HCT116 (cell line): Measurements from ENCODE around the gene ARHGEF10L. TPM values are rescaled to one million over a fixed set of nuclear protein-coding genes. Genes with fewer than 3 reads are reported as not detected.

Source experiments
- ATAC-seq: fragments of 200-7000 bp; cut with Tn5 transposase; 2 replicates; pipeline ENCODE4 v1.9.1; 2020; ENCODE audit warnings: mild to moderate bottlenecking, moderate library complexity
- BruUV-seq: library from RNA; stranded (reverse); fragments of 400-500 nt; replicated peaks from 2 replicates; lab custom pipeline; 2021; lab: Mats Ljungman, UMichigan
- CTCF ChIA-PET: fragments of 300-600 bp; sonication (Branson Sonifier 250); formaldehyde crosslinking; loops from one replicate; lab custom pipeline; 2021; ENCODE audit warnings: antibody characterized with exemption; lab: Charles Lee
- POLR2A ChIA-PET: fragments of 300-600, 350-600 bp; sonication (Branson Sonifier 250); formaldehyde crosslinking; loops from one replicate; lab custom pipeline; 2021; ENCODE audit warnings: antibody characterized with exemption; lab: Charles Lee
- RAD21 ChIA-PET, 2 experiments: fragments of 300-600 bp; sonication (Branson Sonifier 250); formaldehyde crosslinking; loops; one replicate each; lab custom pipeline; 2023; ENCODE audit warnings: low total read pairs in 2 of 2; ENCODE audit not compliant: uncharacterized antibody in 2 of 2, unreplicated experiment in 2 of 2, low non-redundant PET in 1 of 2; lab: Charles Lee
- DNase-seq: peaks from one replicate; pipeline ENCODE4 v3.0.0-alpha.2; 2010; ENCODE audit warnings: low read depth, low spot score
- H2AFZ ChIP-seq: fragments of 200-600 bp; shearing (Covaris generic), sonication (generic); 2 replicates; pipeline ENCODE4 v1.6.1; 2017; ENCODE audit warnings: low read depth, mixed run types, mixed read lengths, antibody characterized with exemption, low read length; ENCODE audit not compliant: poor library complexity, severe bottlenecking
- H3K27ac ChIP-seq: 2 replicates; pipeline ENCODE4 v1.5.1; 2012; ENCODE audit warnings: low read depth, low read length
- H3K27me3 ChIP-seq: fragments of 200-600 bp; sonication (generic); 2 replicates; pipeline ENCODE4 v1.6.1; 2016; ENCODE audit warnings: mixed run types, low read length, mixed read lengths; ENCODE audit not compliant: insufficient read depth
- H3K36me3 ChIP-seq, 2 experiments: fragments of 200-500 bp in 1 of 2; fragments of 200-600 bp in 1 of 2; sonication (Bioruptor generic) in 1 of 2; sonication (generic) in 1 of 2; 2 replicates each; pipeline versions ENCODE4 v1.5.1 to v1.6.1; 2014 to 2016; ENCODE audit warnings: low read length in 2 of 2, inconsistent platforms in 1 of 2, mixed read lengths in 1 of 2, mixed run types in 1 of 2; ENCODE audit not compliant: insufficient read depth in 2 of 2, control insufficient read depth in 1 of 2
- H3K4me1 ChIP-seq, 2 experiments: fragments of 200-600 bp in 1 of 2; sonication (generic) in 1 of 2; 2 replicates each; pipeline versions ENCODE4 v1.5.1 to v1.6.1; 2012 to 2017; ENCODE audit warnings: low read length in 2 of 2, inconsistent platforms in 1 of 2, mild to moderate bottlenecking in 1 of 2, mixed read lengths in 1 of 2, mixed run types in 1 of 2, moderate library complexity in 1 of 2; ENCODE audit not compliant: insufficient read depth in 2 of 2, control insufficient read depth in 1 of 2
- H3K4me2 ChIP-seq: fragments of 200-600 bp; sonication (generic); 2 replicates; pipeline ENCODE4 v1.6.1; 2017; ENCODE audit warnings: mixed run types, low read length, mixed read lengths
- H3K4me3 ChIP-seq, 2 experiments: fragments of 200-600 bp in 1 of 2; sonication (generic) in 1 of 2; replicated peaks in 1 of 2; 2 replicates each; pipeline ENCODE4 v1.5.1; 2011 to 2016; ENCODE audit warnings: low read length in 2 of 2, control low read depth in 1 of 2, low read depth in 1 of 2, mild to moderate bottlenecking in 1 of 2, mixed read lengths in 1 of 2, mixed run types in 1 of 2
- H3K79me2 ChIP-seq: fragments of 200-600 bp; sonication (generic); 2 replicates; pipeline ENCODE4 v1.6.1; 2017; ENCODE audit warnings: mild to moderate bottlenecking, mixed run types, low read length, moderate library complexity, mixed read lengths; ENCODE audit not compliant: insufficient read depth
- H3K9ac ChIP-seq: fragments of 200-600 bp; sonication (generic); 2 replicates; pipeline ENCODE4 v1.6.1; 2016; ENCODE audit warnings: low read length, mixed read lengths
- H3K9me2 ChIP-seq: fragments of 200-600 bp; sonication (generic), shearing (Covaris generic); 2 replicates; pipeline ENCODE4 v1.6.1; 2017; ENCODE audit warnings: mixed run types, mild to moderate bottlenecking, moderate library complexity; ENCODE audit not compliant: insufficient read depth
- H3K9me3 ChIP-seq, 2 experiments: fragments of 200-500 bp in 1 of 2; fragments of 200-600 bp in 1 of 2; sonication (Bioruptor generic) in 1 of 2; sonication (generic) in 1 of 2; 2 replicates each; pipeline ENCODE4 v1.6.1; 2014 to 2017; ENCODE audit warnings: low read length in 2 of 2, mixed read lengths in 2 of 2, inconsistent platforms in 1 of 2, low read depth in 1 of 2, mild to moderate bottlenecking in 1 of 2, mixed run types in 1 of 2, moderate library complexity in 1 of 2; ENCODE audit not compliant: control insufficient read depth in 1 of 2, insufficient read depth in 1 of 2
- H4K20me1 ChIP-seq: fragments of 200-600 bp; sonication (generic), shearing (Covaris generic); 2 replicates; pipeline ENCODE4 v1.6.1; 2017; ENCODE audit warnings: mixed run types, mild to moderate bottlenecking, moderate library complexity; ENCODE audit not compliant: insufficient read depth
- CBX3 ChIP-seq: IDR thresholded peaks from 2 replicates; pipeline ENCODE4 v1.6.1; 2012; ENCODE audit warnings: low read depth
- CEBPB ChIP-seq: IDR thresholded peaks from 2 replicates; pipeline ENCODE4 v1.6.1; 2012; ENCODE audit warnings: low read depth
- EGR1 ChIP-seq: IDR thresholded peaks from 2 replicates; pipeline ENCODE4 v1.6.1; 2012; ENCODE audit warnings: low read depth
- ELF1 ChIP-seq: IDR thresholded peaks from 2 replicates; pipeline ENCODE4 v1.6.1; 2012; ENCODE audit warnings: low read depth, borderline replicate concordance
- EZH2 ChIP-seq: fragments of 200-600 bp; sonication (generic); IDR thresholded peaks from 2 replicates; pipeline ENCODE4 v1.6.1; 2017; ENCODE audit warnings: antibody characterized with exemption, mixed run types
- EZH2phosphoT487 ChIP-seq: fragments of 200-600 bp; IDR thresholded peaks from 2 replicates; pipeline ENCODE4 v1.6.1; 2018; ENCODE audit warnings: antibody characterized with exemption, borderline replicate concordance
- FOSL1 ChIP-seq: IDR thresholded peaks from 2 replicates; pipeline ENCODE4 v1.6.1; 2012; ENCODE audit warnings: low read depth
- JUND ChIP-seq: IDR thresholded peaks from 2 replicates; pipeline ENCODE4 v1.6.1; 2012
- POLR2AphosphoS5 ChIP-seq: IDR thresholded peaks from 2 replicates; pipeline ENCODE4 v1.6.1; 2011; ENCODE audit warnings: mild to moderate bottlenecking, low read depth, low read length, moderate library complexity
- RAD21 ChIP-seq: IDR thresholded peaks from 2 replicates; pipeline ENCODE4 v1.6.1; 2012; ENCODE audit warnings: low read depth, mild to moderate bottlenecking
- SP1 ChIP-seq: IDR thresholded peaks from 2 replicates; pipeline ENCODE4 v1.6.1; 2012; ENCODE audit warnings: low read depth
- SRF ChIP-seq: IDR thresholded peaks from 2 replicates; pipeline ENCODE4 v1.6.1; 2012; ENCODE audit warnings: low read depth
- TCF7L2 ChIP-seq: IDR thresholded peaks from 2 replicates; pipeline ENCODE4 v1.7.0; 2011; ENCODE audit warnings: borderline replicate concordance, inconsistent platforms; ENCODE audit not compliant: insufficient read depth, insufficient read length; ENCODE audit errors: extremely low read depth
- YY1 ChIP-seq: IDR thresholded peaks from 2 replicates; pipeline ENCODE4 v1.6.1; 2011; ENCODE audit warnings: low read length, low read depth, moderate library complexity, mild to moderate bottlenecking; ENCODE audit not compliant: insufficient replicate concordance; ENCODE audit errors: extremely low read depth
- ZFX ChIP-seq: fragments of 450-650 bp; IDR thresholded peaks from 2 replicates; pipeline ENCODE4 v1.6.1; 2017
- intact Hi-C: fragments of 100-400 bp; cut with micrococcal nuclease; formaldehyde crosslinking; loops from 2 replicates; pipeline ENCODE4 v1.10.0; 2022
- total RNA-seq: library from RNA; stranded (reverse); gene quantifications from one replicate; pipeline ENCODE4 v1.2.1, GENCODE V29; 2021; ENCODE audit not compliant: unreplicated experiment
- TF ChIP-seq, protein P1 (sequence below): IDR thresholded peaks from 2 replicates; pipeline ENCODE4 v1.6.1; 2012; ENCODE audit warnings: low read depth
- TF ChIP-seq, protein P2 (sequence below), 3 experiments: fragments of 200-600 bp in 1 of 3; sonication (generic) in 1 of 3; IDR thresholded peaks in 2 of 3; conservative IDR thresholded peaks in 1 of 3; 2 replicates each; pipeline ENCODE4 v1.5.1; 2012 to 2017; ENCODE audit warnings: low read depth in 2 of 3, low read length in 2 of 3, antibody characterized with exemption in 1 of 3, borderline replicate concordance in 1 of 3, control low read depth in 1 of 3, mild to moderate bottlenecking in 1 of 3, mixed read lengths in 1 of 3, mixed run types in 1 of 3, moderate library complexity in 1 of 3; ENCODE audit not compliant: insufficient read depth in 1 of 3

The ARHGEF10L gene
- total RNA-seq, 1 experiment from 2014 or later, result 14.7 TPM

GRCh38 chr1:17494114-17494729 is 45.3 kb upstream of the ARHGEF10L start (continued):
- TF ChIP-seq TCF7L2 (peak; percentile 24), EGR1 (no peak), FOSL1 (peak; percentile 69; the same call in 1 of the 2 replicates)

DNA sequence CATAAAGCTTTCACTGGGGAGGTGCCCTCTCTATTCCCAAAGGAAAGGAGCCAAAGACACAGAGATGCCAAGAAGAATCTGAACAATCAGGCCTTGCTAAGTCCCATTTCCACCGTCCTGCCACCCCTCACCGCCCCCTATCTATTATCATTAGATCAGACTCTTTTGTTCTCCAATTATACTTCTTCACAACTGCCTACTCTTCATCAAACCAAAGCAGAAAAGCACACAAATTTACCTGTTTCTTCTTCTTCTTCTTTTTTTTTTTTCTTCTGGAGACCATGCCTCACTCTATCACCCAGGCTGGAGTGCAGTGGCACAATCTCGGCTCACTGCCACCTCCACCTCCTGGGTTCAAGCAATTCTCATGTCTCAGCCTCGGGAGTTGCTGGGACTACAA is 43.1 kb upstream of the ARHGEF10L start:
- RAD21 ChIA-PET, result interaction anchor here in 1 of 2 experiments (3.6 kb wide), 1 partner anchor 110 kb away, joined by 11 read pairs; no protein-coding TSS in a partner anchor
- CTCF ChIA-PET, result interaction anchor here (2.3 kb wide), 1 partner anchor 110 kb away, joined by 36 read pairs; no protein-coding TSS in a partner anchor
- H4K20me1 ChIP-seq, result no peaks in the 10 kb centered on the region
- no peak for TF ChIP-seq ELF1
- no peak for TF ChIP-seq ZFX
- TF ChIP-seq SP1, result no peak
- no peak for TF ChIP-seq SRF
- no peak for TF ChIP-seq EZH2phosphoT487
- TF ChIP-seq POLR2AphosphoS5, result no peak
- TF ChIP-seq RAD21, result no peak
- no peak for TF ChIP-seq YY1
- no peak for TF ChIP-seq FOSL1
- no peak for TF ChIP-seq JUND
- TF ChIP-seq, protein P1, sequence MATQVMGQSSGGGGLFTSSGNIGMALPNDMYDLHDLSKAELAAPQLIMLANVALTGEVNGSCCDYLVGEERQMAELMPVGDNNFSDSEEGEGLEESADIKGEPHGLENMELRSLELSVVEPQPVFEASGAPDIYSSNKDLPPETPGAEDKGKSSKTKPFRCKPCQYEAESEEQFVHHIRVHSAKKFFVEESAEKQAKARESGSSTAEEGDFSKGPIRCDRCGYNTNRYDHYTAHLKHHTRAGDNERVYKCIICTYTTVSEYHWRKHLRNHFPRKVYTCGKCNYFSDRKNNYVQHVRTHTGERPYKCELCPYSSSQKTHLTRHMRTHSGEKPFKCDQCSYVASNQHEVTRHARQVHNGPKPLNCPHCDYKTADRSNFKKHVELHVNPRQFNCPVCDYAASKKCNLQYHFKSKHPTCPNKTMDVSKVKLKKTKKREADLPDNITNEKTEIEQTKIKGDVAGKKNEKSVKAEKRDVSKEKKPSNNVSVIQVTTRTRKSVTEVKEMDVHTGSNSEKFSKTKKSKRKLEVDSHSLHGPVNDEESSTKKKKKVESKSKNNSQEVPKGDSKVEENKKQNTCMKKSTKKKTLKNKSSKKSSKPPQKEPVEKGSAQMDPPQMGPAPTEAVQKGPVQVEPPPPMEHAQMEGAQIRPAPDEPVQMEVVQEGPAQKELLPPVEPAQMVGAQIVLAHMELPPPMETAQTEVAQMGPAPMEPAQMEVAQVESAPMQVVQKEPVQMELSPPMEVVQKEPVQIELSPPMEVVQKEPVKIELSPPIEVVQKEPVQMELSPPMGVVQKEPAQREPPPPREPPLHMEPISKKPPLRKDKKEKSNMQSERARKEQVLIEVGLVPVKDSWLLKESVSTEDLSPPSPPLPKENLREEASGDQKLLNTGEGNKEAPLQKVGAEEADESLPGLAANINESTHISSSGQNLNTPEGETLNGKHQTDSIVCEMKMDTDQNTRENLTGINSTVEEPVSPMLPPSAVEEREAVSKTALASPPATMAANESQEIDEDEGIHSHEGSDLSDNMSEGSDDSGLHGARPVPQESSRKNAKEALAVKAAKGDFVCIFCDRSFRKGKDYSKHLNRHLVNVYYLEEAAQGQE, result no peak
- no peak for TF ChIP-seq EZH2
- TF ChIP-seq CEBPB, result no peak
- TF ChIP-seq, protein P2, sequence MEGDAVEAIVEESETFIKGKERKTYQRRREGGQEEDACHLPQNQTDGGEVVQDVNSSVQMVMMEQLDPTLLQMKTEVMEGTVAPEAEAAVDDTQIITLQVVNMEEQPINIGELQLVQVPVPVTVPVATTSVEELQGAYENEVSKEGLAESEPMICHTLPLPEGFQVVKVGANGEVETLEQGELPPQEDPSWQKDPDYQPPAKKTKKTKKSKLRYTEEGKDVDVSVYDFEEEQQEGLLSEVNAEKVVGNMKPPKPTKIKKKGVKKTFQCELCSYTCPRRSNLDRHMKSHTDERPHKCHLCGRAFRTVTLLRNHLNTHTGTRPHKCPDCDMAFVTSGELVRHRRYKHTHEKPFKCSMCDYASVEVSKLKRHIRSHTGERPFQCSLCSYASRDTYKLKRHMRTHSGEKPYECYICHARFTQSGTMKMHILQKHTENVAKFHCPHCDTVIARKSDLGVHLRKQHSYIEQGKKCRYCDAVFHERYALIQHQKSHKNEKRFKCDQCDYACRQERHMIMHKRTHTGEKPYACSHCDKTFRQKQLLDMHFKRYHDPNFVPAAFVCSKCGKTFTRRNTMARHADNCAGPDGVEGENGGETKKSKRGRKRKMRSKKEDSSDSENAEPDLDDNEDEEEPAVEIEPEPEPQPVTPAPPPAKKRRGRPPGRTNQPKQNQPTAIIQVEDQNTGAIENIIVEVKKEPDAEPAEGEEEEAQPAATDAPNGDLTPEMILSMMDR (IDR thresholded peaks at IDR 0.05 in 2 of 3, conservative IDR thresholded peaks at IDR 0.05 in 1 of 3; ENCODE audit: borderline replicate concordance in 1 of 3, insufficient read depth in 1 of 3, low read depth in 2 of 3, low read length in 2 of 3), result no peak
- TF ChIP-seq CBX3, result no peak
- TF ChIP-seq TCF7L2, result no peak
- no peaks in the 10 kb centered on the region for H3K27me3 ChIP-seq
- no peaks in the 10 kb centered on the region for H3K9me3 ChIP-seq
- DNase-seq, result no peak
- no peak for ATAC-seq
- H3K36me3 ChIP-seq, result no peaks in the 10 kb centered on the region
- no peaks in the 10 kb centered on the region for H3K79me2 ChIP-seq
- POLR2A ChIA-PET, result no interaction called here
- H3K4me2 ChIP-seq, result no peak overlapping the region
- peaks cover 16 to 32% of the 10 kb centered on the region in 2 experiments; a peak in 3 of 4 replicates for H3K4me1 ChIP-seq
- H2AFZ ChIP-seq, result no peak overlapping the region
- H3K27ac ChIP-seq, result no peak overlapping the region
- no TSS peak for BruUV-seq
- H3K9me2 ChIP-seq, result no peaks in the 10 kb centered on the region
- intact Hi-C loops, result loop anchor here (10.0 kb wide), 1 partner anchor 1078 kb away; no protein-coding TSS in a partner anchor
- H3K4me3 ChIP-seq, result no peak overlapping the region
- no peak overlapping the region for H3K9ac ChIP-seq
